Frontal cortex (tissue), 4 donors: ENCODE results near the gene ABCA4. TPM values are rescaled to one million over a fixed set of nuclear protein-coding genes. Genes with fewer than 3 reads are reported as not detected.
"Not testable (repeated sequence)": the region's sequence is repeated elsewhere in the genome, so short reads cannot be mapped to it uniquely, and the experiment has no call there.

Experiments used
- DNase-seq, 2 donors: peaks; one replicate each; pipeline ENCODE4 v3.0.0; 2012; ENCODE audit warnings: low spot score in 2 of 2
- FAIRE-seq: peaks from 2 replicates; lab custom pipeline; 2012; peaks lifted over from hg19 to GRCh38; lab: Jason Lieb, UNC
- total RNA-seq: library from RNA; depleted of rRNA; stranded (reverse); fragments of >200 nt; gene quantifications from one replicate; pipeline ENCODE4 v1.2.3, GENCODE V29; 2014
- donor health status: control.
- donor health status: control.
- donor health status: control.

ABCA4 gene
- total RNA-seq, 1 donor from 2014 or later = 0.82 TPM

- FAIRE-seq (no peak), DNase-seq (no peak)
These were observed 106.1 kb downstream of the ABCA4 start for GRCh38 chr1:94014635-94015488.

GRCh38 chr1:94014087-94014486, 106.9 kb downstream of the ABCA4 start:
- FAIRE-seq (no peak), DNase-seq (no peak)

GRCh38 chr1:94013367-94013878, 107.5 kb downstream of the ABCA4 start:
- DNase-seq (no peak), FAIRE-seq (no peak)

GRCh38 chr1:94012708-94013366, 108.1 kb downstream of the ABCA4 start:
- DNase-seq (no peak), FAIRE-seq (no peak)

GRCh38 chr1:94011709-94012595, 109.0 kb downstream of the ABCA4 start:
- no peak for DNase-seq
- no peak for FAIRE-seq

- no peak for FAIRE-seq
These were observed 109.8 kb downstream of the ABCA4 start for GRCh38 chr1:94011129-94011528.

GRCh38 chr1:94009304-94009703, 111.6 kb downstream of the ABCA4 start:
- DNase-seq (no peak), FAIRE-seq (no peak)

More at GRCh38 chr1:94011129-94011528, 109.8 kb downstream of the ABCA4 start:
- DNase-seq = no peak

- FAIRE-seq (no peak), DNase-seq (no peak)
These were observed 114.3 kb downstream of the ABCA4 start for GRCh38 chr1:94006604-94007003.

GRCh38 chr1:94004924-94005323, 116.0 kb downstream of the ABCA4 start:
- no peak for FAIRE-seq
- no peak for DNase-seq

- DNase-seq (no peak), FAIRE-seq (no peak)
These were observed 118.7 kb downstream of the ABCA4 start for GRCh38 chr1:94002046-94002787.

GRCh38 chr1:94001397-94002045, 119.4 kb downstream of the ABCA4 start:
- DNase-seq = no peak
- FAIRE-seq = no peak

GRCh38 chr1:94000510-94001282, 120.3 kb downstream of the ABCA4 start:
- no peak for DNase-seq
- FAIRE-seq = no peak

GRCh38 chr1:93999840-94000415, 121.0 kb downstream of the ABCA4 start:
- FAIRE-seq (no peak), DNase-seq (no peak)

GRCh38 chr1:93998532-93998931, 122.4 kb downstream of the ABCA4 start:
- DNase-seq, FAIRE-seq: not testable (repeated sequence)

GRCh38 chr1:93997756-93998155, 123.2 kb downstream of the ABCA4 start:
- DNase-seq (no peak), FAIRE-seq (no peak)

- DNase-seq (no peak), FAIRE-seq (no peak)
These were observed 125.0 kb downstream of the ABCA4 start for GRCh38 chr1:93995837-93996536.

- FAIRE-seq (no peak), DNase-seq (no peak)
These were observed 127.2 kb downstream of the ABCA4 start for GRCh38 chr1:93993731-93994130.
